K562 (cell line): ENCODE results near the gene DCTN5. TPM values are rescaled to one million over a fixed set of nuclear protein-coding genes. Genes with fewer than 3 reads are reported as not detected.
A peak's percentile ranks its signal among the peaks of the same experiment; 100 is the strongest.

Source experiments
- ATAC-seq: fragments of 200-7000 bp; cut with Tn5 transposase; 3 replicates; pipeline ENCODE4 v1.9.1; 2020; ENCODE audit warnings: moderate library complexity
- BruUV-seq: library from RNA; stranded (reverse); fragments of 400-500 nt; replicated peaks from 2 replicates; lab custom pipeline; 2021; lab: Mats Ljungman, UMichigan
- CTCF ChIA-PET: fragments of 300-600 bp; formaldehyde crosslinking; extraction: SDS; loops from one replicate; lab custom pipeline; 2021; ENCODE audit warnings: low intra/inter-chr PET ratio; lab: Yijun Ruan, JAX
- POLR2A ChIA-PET: fragments of 300-600, 350-650 bp; sonication (Branson Sonifier 250); formaldehyde crosslinking; extraction: SDS; loops from one replicate; lab custom pipeline; 2021; ENCODE audit warnings: antibody characterized with exemption, inconsistent platforms; lab: Yijun Ruan, JAX
- DNase-seq, 4 experiments: peaks; one replicate each; pipeline versions ENCODE4 v3.0.0 to v3.0.0-alpha.2; 2011 to 2018; ENCODE audit warnings: low spot score in 3 of 4, mixed read lengths in 3 of 4; ENCODE audit errors: extremely low read depth in 1 of 4
- FAIRE-seq: peaks from 2 replicates; lab custom pipeline; 2011; peaks lifted over from hg19 to GRCh38; lab: Jason Lieb, UNC
- H2AFZ ChIP-seq: 2 replicates; pipeline ENCODE4 v1.6.0; 2011; ENCODE audit warnings: low read depth, low read length, control low read depth, inconsistent platforms
- H3K27ac ChIP-seq: fragments of 200-600 bp; 3 replicates; pipeline ENCODE4 v1.8.0; 2011; ENCODE audit warnings: low read depth, mild to moderate bottlenecking, control low read depth, inconsistent platforms, low read length, moderate library complexity, mixed read lengths; ENCODE audit errors: extremely low read depth
- H3K27me3 ChIP-seq, 2 experiments: fragments of 300-600 bp in 1 of 2; 2 replicates in 1 of 2; 3 replicates in 1 of 2; pipeline versions ENCODE4 v1.6.0 to v1.8.0; 2011; ENCODE audit warnings: inconsistent platforms in 2 of 2, low read length in 2 of 2, mild to moderate bottlenecking in 1 of 2, mixed read lengths in 1 of 2, moderate library complexity in 1 of 2; ENCODE audit not compliant: control insufficient read depth in 2 of 2, insufficient read depth in 2 of 2
- H3K36me3 ChIP-seq: fragments of 300-600 bp; 3 replicates; pipeline ENCODE4 v1.8.0; 2011; ENCODE audit warnings: mild to moderate bottlenecking, low read length, inconsistent platforms; ENCODE audit not compliant: control insufficient read depth, insufficient read depth
- H3K4me1 ChIP-seq, 2 experiments: fragments of 200-600 bp in 1 of 2; replicated peaks in 1 of 2; 2 replicates in 1 of 2; 3 replicates in 1 of 2; pipeline versions ENCODE4 v1.5.1 to v1.8.0; 2011; ENCODE audit warnings: inconsistent platforms in 2 of 2, low read length in 2 of 2, mild to moderate bottlenecking in 1 of 2, mixed read lengths in 1 of 2, moderate library complexity in 1 of 2; ENCODE audit not compliant: control insufficient read depth in 2 of 2, insufficient read depth in 2 of 2
- H3K4me2 ChIP-seq: 2 replicates; pipeline ENCODE4 v1.6.1; 2011; ENCODE audit warnings: low read length, control low read depth, inconsistent platforms, mixed read lengths; ENCODE audit not compliant: insufficient read depth
- H3K4me3 ChIP-seq: fragments of 200-600 bp; sonication (generic), shearing (Covaris generic); 2 replicates; pipeline ENCODE4 v1.5.1; 2016; ENCODE audit warnings: control low read depth, inconsistent platforms
- H3K79me2 ChIP-seq: fragments of 200-600 bp; 3 replicates; pipeline ENCODE4 v1.8.0; 2011; ENCODE audit warnings: low read length, inconsistent platforms; ENCODE audit not compliant: control insufficient read depth, insufficient read depth
- H3K9ac ChIP-seq, 2 experiments: 2 replicates each; pipeline versions ENCODE4 v1.6.0 to v1.6.1; 2011; ENCODE audit warnings: low read depth in 2 of 2, low read length in 2 of 2, control low read depth in 1 of 2, inconsistent platforms in 1 of 2, mild to moderate bottlenecking in 1 of 2, mixed read lengths in 1 of 2; ENCODE audit not compliant: insufficient read depth in 1 of 2
- H3K9me1 ChIP-seq: one replicate; pipeline ENCODE4 v1.6.0; 2011; ENCODE audit warnings: inconsistent platforms, mild to moderate bottlenecking, low read length, moderate library complexity; ENCODE audit not compliant: control insufficient read depth, insufficient read depth
- H3K9me3 ChIP-seq: replicated peaks from 2 replicates; pipeline ENCODE4 v1.5.1; 2011; ENCODE audit warnings: low read depth, low read length, inconsistent platforms; ENCODE audit not compliant: control insufficient read depth, insufficient read depth
- H4K20me1 ChIP-seq: replicated peaks from 2 replicates; pipeline ENCODE4 v1.6.1; 2011; ENCODE audit warnings: low read length, inconsistent platforms, mixed read lengths; ENCODE audit not compliant: control insufficient read depth, insufficient read depth
- HEY1 ChIP-seq: fragments of 250-450 bp; sonication (Bioruptor Pico); IDR thresholded peaks from 2 replicates; pipeline ENCODE4 v1.5.0; 2020; ENCODE audit warnings: mild to moderate bottlenecking, moderate library complexity, borderline replicate concordance
- KLF13 ChIP-seq: fragments of 450-650 bp; IDR thresholded peaks from 2 replicates; pipeline ENCODE4 v1.6.1; 2016; ENCODE audit warnings: missing genetic modification characterization, low read depth, mild to moderate bottlenecking, missing compliant biosample characterization, moderate library complexity, borderline replicate concordance
- TGIF2 ChIP-seq: sonication (generic); formaldehyde crosslinking; IDR thresholded peaks from 2 replicates; pipeline ENCODE4 v1.8.1; 2022; ENCODE audit warnings: mild to moderate bottlenecking, missing genetic modification reagents, moderate library complexity
- ZFP30 ChIP-seq: fragments of 250-450 bp; sonication (Bioruptor Pico); IDR thresholded peaks from 2 replicates; pipeline ENCODE4 v1.8.0; 2022; ENCODE audit warnings: moderate library complexity, mild to moderate bottlenecking, inconsistent platforms, borderline replicate concordance
- ZNF507 ChIP-seq: conservative IDR thresholded peaks from 2 replicates; pipeline ENCODE4 v1.6.1; 2017; ENCODE audit warnings: missing genetic modification characterization, missing compliant biosample characterization
- ZNF609 ChIP-seq: sonication (generic); formaldehyde crosslinking; IDR thresholded peaks from 2 replicates; pipeline ENCODE4 v1.8.1; 2023; ENCODE audit warnings: missing genetic modification reagents, mild to moderate bottlenecking, borderline replicate concordance
- WGBS: fragments of 100-300 bp; shearing (Covaris generic); methylation state at CpG from one replicate; pipeline ENCODE4 v1.1.6; 2016; ENCODE audit warnings: low coverage, mixed read lengths; ENCODE audit not compliant: insufficient coverage; ENCODE audit errors: missing lambda C conversion rate; 5-methylcytosine and 5-hydroxymethylcytosine counted together
- in situ Hi-C: fragments of 300-500 bp; cut with MboI; formaldehyde crosslinking; loops from 4 replicates; pipeline ENCODE4 v1.15.0; 2018; ENCODE audit warnings: inconsistent platforms, mixed read lengths
- intact Hi-C: fragments of 100-400 bp; cut with micrococcal nuclease; formaldehyde crosslinking; loops from 2 replicates; pipeline ENCODE4 v1.14.2; 2022
- polyA plus RNA-seq, 8 experiments: library from polyadenylated mRNA; depleted of rRNA in 4 of 8; stranded (reverse) in 5 of 8; unstranded in 3 of 8; fragments of >200 nt; fragmentation: Nextera tagmentation in 2 of 8; fragmentation: Illumina TruSeq in 1 of 8; extraction: Ambion mirVana in 2 of 8; extraction: Trizol in 1 of 8; gene quantifications; 2 replicates each; pipeline versions ENCODE4 v1.2.1 to v1.2.3, GENCODE V29; 2011 to 2014; ENCODE audit warnings: inconsistent platforms in 1 of 8, missing spikeins in 1 of 8
- total RNA-seq, 7 experiments: library from RNA; depleted of rRNA in 6 of 7; stranded (reverse); fragments of >200 nt in 6 of 7; fragmentation: Illumina TruSeq in 2 of 7; extraction: Trizol in 2 of 7; gene quantifications; 2 replicates each; pipeline versions ENCODE4 v1.2.1 to v1.2.3, GENCODE V29; 2011 to 2021; ENCODE audit warnings: low replicate concordance in 1 of 7

The DCTN5 gene
- total and polyA plus RNA-seq, 9 of the 15 experiments (the other 6 are each of a cell fraction or from before 2014, with no cell fraction given), result 35.8 to 149 (median 75.9) TPM

GRCh38 chr16:23629516-23629915, 11.8 kb upstream of the DCTN5 start:
- CTCF ChIA-PET, result no interaction called here
- FAIRE-seq (no peak), DNase-seq (no peak), ATAC-seq (no peak)
- H3K4me2 ChIP-seq, result no peak overlapping the region
- no peaks in the 10 kb centered on the region for H3K4me1 ChIP-seq
- H3K36me3 ChIP-seq, result peaks cover 67% of the 10 kb centered on the region
- H3K79me2 ChIP-seq, result peaks cover 9% of the 10 kb centered on the region; the same call in 1 of the 3 replicates
- intact Hi-C loops (no loop called here), in situ Hi-C loops (no loop called here)
- 95% methylated on average over 8 of the region's 8 CpGs for WGBS
- H4K20me1 ChIP-seq, result no peaks in the 10 kb centered on the region; the same call in 1 of the 2 replicates
- BruUV-seq, result TSS peak; percentile 31
- POLR2A ChIA-PET, result interaction anchor here (0.8 to 1.8 kb wide), 2 partner anchors 11 to 16 kb away, joined by 3 to 4 read pairs; no protein-coding TSS in a partner anchor
- H3K9me1 ChIP-seq, result no peaks in the 10 kb centered on the region
- H3K27me3 ChIP-seq, result no peaks in the 10 kb centered on the region
- no peak overlapping the region for H3K27ac ChIP-seq
- H3K9me3 ChIP-seq, result no peaks in the 10 kb centered on the region
- H3K9ac ChIP-seq, result no peak overlapping the region
- H2AFZ ChIP-seq, result no peak overlapping the region
- TF ChIP-seq ZNF507 (tag) (no peak), ZFP30 (CRISPR knock-in tag) (no peak), HEY1 (no peak), TGIF2 (no peak), KLF13 (tag) (no peak), ZNF609 (CRISPR knock-in tag) (no peak)
- no peak overlapping the region for H3K4me3 ChIP-seq
